ENCODE results near the gene PKN1. TPM values are rescaled to one million over a fixed set of nuclear protein-coding genes. Genes with fewer than 3 reads are reported as not detected.

The PKN1 gene
- total and polyA plus RNA-seq, 12 donors: 85.2 to 176 (median 126) TPM

- no peak overlapping the region for H3K27ac ChIP-seq
- no peaks in the 10 kb centered on the region for H3K9me3 ChIP-seq
- no peaks in the 10 kb centered on the region for H3K27me3 ChIP-seq
- peak in 1 of 8 donors; percentile 7 for ATAC-seq
- TF ChIP-seq, protein P1, sequence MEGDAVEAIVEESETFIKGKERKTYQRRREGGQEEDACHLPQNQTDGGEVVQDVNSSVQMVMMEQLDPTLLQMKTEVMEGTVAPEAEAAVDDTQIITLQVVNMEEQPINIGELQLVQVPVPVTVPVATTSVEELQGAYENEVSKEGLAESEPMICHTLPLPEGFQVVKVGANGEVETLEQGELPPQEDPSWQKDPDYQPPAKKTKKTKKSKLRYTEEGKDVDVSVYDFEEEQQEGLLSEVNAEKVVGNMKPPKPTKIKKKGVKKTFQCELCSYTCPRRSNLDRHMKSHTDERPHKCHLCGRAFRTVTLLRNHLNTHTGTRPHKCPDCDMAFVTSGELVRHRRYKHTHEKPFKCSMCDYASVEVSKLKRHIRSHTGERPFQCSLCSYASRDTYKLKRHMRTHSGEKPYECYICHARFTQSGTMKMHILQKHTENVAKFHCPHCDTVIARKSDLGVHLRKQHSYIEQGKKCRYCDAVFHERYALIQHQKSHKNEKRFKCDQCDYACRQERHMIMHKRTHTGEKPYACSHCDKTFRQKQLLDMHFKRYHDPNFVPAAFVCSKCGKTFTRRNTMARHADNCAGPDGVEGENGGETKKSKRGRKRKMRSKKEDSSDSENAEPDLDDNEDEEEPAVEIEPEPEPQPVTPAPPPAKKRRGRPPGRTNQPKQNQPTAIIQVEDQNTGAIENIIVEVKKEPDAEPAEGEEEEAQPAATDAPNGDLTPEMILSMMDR (IDR thresholded peaks at IDR 0.05): no peak
- no peak for DNase-seq
- 79 to 81% methylated on average over 20 of the region's 20 CpGs for WGBS, 2 donors
- intact Hi-C loops (cut with DNase I): loop anchor here in 8 of 10 donors (2.0 to 10.0 kb wide), 7 partner anchors 45 to 263 kb away; partner anchors contain the start of gene ADGRL1 (in 1 of the 8)
- peaks cover 4 to 100% (median 76%) of the 10 kb centered on the region in 9 donors for H3K36me3 ChIP-seq
- peaks cover 0 to 21% (median 14%) of the 10 kb centered on the region in 9 donors for H3K4me1 ChIP-seq
- H3K4me3 ChIP-seq: no peak overlapping the region
Measured at GRCh38 chr19:14407605-14408484, 25.3 kb upstream of the PKN1 start.

- Histone ChIP-seq H3K36me3 (peaks cover 4 to 96% (median 77%) of the 10 kb centered on the region in 9 donors), H3K9me3 (no peaks in the 10 kb centered on the region), H3K4me3 (no peak overlapping the region), H3K27me3 (no peaks in the 10 kb centered on the region), H3K27ac (no peak overlapping the region), H3K4me1 (peaks cover 4 to 29% (median 19%) of the 10 kb centered on the region in 9 donors)
- ATAC-seq (no peak), DNase-seq (no peak)
- 80 to 83% methylated on average over 20 of the region's 20 CpGs for WGBS, 2 donors
- intact Hi-C loops (cut with DNase I): loop anchor here in 7 of 10 donors (5.0 to 10.0 kb wide), 5 partner anchors 46 to 264 kb away; partner anchors contain the start of gene ADGRL1 (in 1 of the 7)
- TF ChIP-seq, protein P1 (IDR thresholded peaks at IDR 0.05): no peak
Measured at GRCh38 chr19:14408491-14409145, 24.5 kb upstream of the PKN1 start.

GRCh38 chr19:14409146-14410023 is 23.7 kb upstream of the PKN1 start:
- ATAC-seq: no peak
- H3K9me3 ChIP-seq: no peaks in the 10 kb centered on the region

More at GRCh38 chr19:14409146-14410023, 23.7 kb upstream of the PKN1 start:
- Histone ChIP-seq H3K27ac (no peak overlapping the region), H3K36me3 (peaks cover 4 to 93% (median 71%) of the 10 kb centered on the region in 9 donors), H3K4me1 (peaks cover 4 to 36% (median 24%) of the 10 kb centered on the region in 9 donors), H3K4me3 (no peak overlapping the region), H3K27me3 (no peaks in the 10 kb centered on the region)
- 90 to 91% methylated on average over 38 of the region's 38 CpGs for WGBS, 2 donors
- DNase-seq: no peak
- intact Hi-C loops (cut with DNase I): loop anchor here in 7 of 10 donors (5.0 to 10.0 kb wide), 5 partner anchors 47 to 265 kb away; partner anchors contain the start of gene ADGRL1 (in 1 of the 7)
- TF ChIP-seq, protein P1 (IDR thresholded peaks at IDR 0.05): no peak
